GM23338 (cell line): ENCODE data around the gene CCDC91. TPM values are rescaled to one million over a fixed set of nuclear protein-coding genes. Genes with fewer than 3 reads are reported as not detected.
A peak's percentile ranks its signal among the peaks of the same experiment; 100 is the strongest.

Source experiments
- ATAC-seq: fragments of 200-7000 bp; cut with Tn5 transposase; 3 replicates; pipeline ENCODE4 v1.9.1; 2020
- DNase-seq: peaks from one replicate; pipeline ENCODE4 v3.0.0-alpha.2; 2015; ENCODE audit warnings: low spot score
- H2AFZ ChIP-seq: fragments of 200-600 bp; sonication (generic); 2 replicates; pipeline ENCODE4 v1.8.0; 2016; ENCODE audit warnings: antibody characterized with exemption, mild to moderate bottlenecking, moderate library complexity
- H3F3A ChIP-seq: fragments of 200-600 bp; sonication (generic); replicated peaks from 2 replicates; pipeline ENCODE4 v1.8.0; 2017; ENCODE audit warnings: antibody characterized with exemption, mixed run types, low read depth
- H3K27ac ChIP-seq: fragments of 200-600 bp; sonication (generic); 2 replicates; pipeline ENCODE4 v1.6.1; 2016; ENCODE audit warnings: low read depth
- H3K27me3 ChIP-seq: fragments of 200-600 bp; sonication (generic); 2 replicates; pipeline ENCODE4 v1.8.0; 2016; ENCODE audit warnings: mild to moderate bottlenecking, mixed run types, moderate library complexity; ENCODE audit not compliant: insufficient read depth
- H3K36me3 ChIP-seq: fragments of 200-600 bp; sonication (generic); 2 replicates; pipeline ENCODE4 v1.8.0; 2016; ENCODE audit warnings: mild to moderate bottlenecking; ENCODE audit not compliant: insufficient read depth
- H3K4me1 ChIP-seq: fragments of 200-600 bp; sonication (generic); 2 replicates; pipeline ENCODE4 v1.8.0; 2016; ENCODE audit warnings: mild to moderate bottlenecking, moderate library complexity; ENCODE audit not compliant: insufficient read depth
- H3K4me2 ChIP-seq: fragments of 200-600 bp; sonication (generic); 2 replicates; pipeline ENCODE4 v1.7.1; 2017; ENCODE audit warnings: mixed run types
- H3K4me3 ChIP-seq: fragments of 200-600 bp; sonication (generic); 2 replicates; pipeline ENCODE4 v1.6.1; 2016; ENCODE audit warnings: mixed run types
- H3K79me2 ChIP-seq: fragments of 200-600 bp; sonication (generic); replicated peaks from 2 replicates; pipeline ENCODE4 v1.8.0; 2017; ENCODE audit warnings: mild to moderate bottlenecking; ENCODE audit not compliant: insufficient read depth
- H3K9me2 ChIP-seq: fragments of 200-600 bp; sonication (generic); 2 replicates; pipeline ENCODE4 v1.8.0; 2017; ENCODE audit not compliant: insufficient read depth
- H4K20me1 ChIP-seq: fragments of 200-600 bp; sonication (generic); replicated peaks from 2 replicates; pipeline ENCODE4 v1.8.0; 2017; ENCODE audit warnings: mild to moderate bottlenecking; ENCODE audit not compliant: insufficient read depth
- H3K27ac Mint-ChIP-seq: 2 replicates; pipeline ENCODE4 v1.8.0; 2020; ENCODE audit warnings: inconsistent platforms, mild to moderate bottlenecking, moderate library complexity, mixed read lengths
- H3K27me3 Mint-ChIP-seq: 3 replicates; pipeline ENCODE4 v1.8.0; 2022; ENCODE audit warnings: low read depth, mild to moderate bottlenecking, moderate library complexity, mixed read lengths, inconsistent platforms; ENCODE audit not compliant: insufficient read depth, poor library complexity
- H3K36me3 Mint-ChIP-seq: 3 replicates; pipeline ENCODE4 v1.8.0; 2021; ENCODE audit warnings: low read depth, mild to moderate bottlenecking, inconsistent platforms, moderate library complexity, mixed read lengths
- H3K4me1 Mint-ChIP-seq: 3 replicates; pipeline ENCODE4 v1.8.0; 2020; ENCODE audit warnings: mild to moderate bottlenecking, inconsistent platforms, mixed read lengths
- H3K4me3 Mint-ChIP-seq: 3 replicates; pipeline ENCODE4 v1.8.0; 2021; ENCODE audit warnings: moderate library complexity, mild to moderate bottlenecking, inconsistent platforms, mixed read lengths
- H3K9me3 Mint-ChIP-seq: 3 replicates; pipeline ENCODE4 v1.8.0; 2020; ENCODE audit warnings: moderate library complexity, mild to moderate bottlenecking, inconsistent platforms, mixed read lengths
- CTCF ChIP-seq, 2 experiments: fragments of 200-600 bp in 1 of 2; sonication (generic) in 1 of 2; conservative IDR thresholded peaks; 2 replicates each; pipeline versions ENCODE4 v1.5.1 to v1.6.1; 2016 to 2017; ENCODE audit warnings: antibody characterized with exemption in 2 of 2, low read depth in 2 of 2, mild to moderate bottlenecking in 2 of 2, moderate library complexity in 1 of 2
- ZNF114 ChIP-seq: fragments of 250-450 bp; sonication (Bioruptor Pico); IDR thresholded peaks from 2 replicates; pipeline ENCODE4 v1.5.0; 2020; ENCODE audit warnings: mild to moderate bottlenecking, moderate library complexity
- ZNF462 ChIP-seq: fragments of 250-450 bp; sonication (Bioruptor Pico); IDR thresholded peaks from 2 replicates; pipeline ENCODE4 v1.5.0; 2020; ENCODE audit warnings: mild to moderate bottlenecking, moderate library complexity
- polyA plus RNA-seq: library from polyadenylated mRNA; unstranded; fragments of >200 nt; fragmentation: Nextera tagmentation; extraction: Ambion mirVana; gene quantifications from 2 replicates; pipeline ENCODE4 v1.2.1, GENCODE V29; 2016
- total RNA-seq: library from RNA; depleted of rRNA; stranded (reverse); fragments of >200 nt; shearing (Covaris generic); gene quantifications from 2 replicates; pipeline ENCODE4 v1.2.3, GENCODE V29; 2014

CCDC91 gene
- total and polyA plus RNA-seq, 2 experiments from 2014 or later, result 24.7 to 48.7 TPM

GRCh38 chr12:28186500-28186899 lies 3.8 kb upstream of the CCDC91 start:
- Histone ChIP-seq H3K27me3 (no peaks in the 10 kb centered on the region), H3K4me2 (no peak overlapping the region), H3K4me1 (peaks cover 10% of the 10 kb centered on the region; the same call in 1 of the 2 replicates), H3K79me2 (peaks cover 8% of the 10 kb centered on the region), H3K36me3 (no peaks in the 10 kb centered on the region), H2AFZ (peak overlapping the region; percentile 5; the same call in 1 of the 2 replicates), H3K9me2 (peaks cover 3% of the 10 kb centered on the region; the same call in 1 of the 2 replicates), H3K4me3 (no peak overlapping the region), H3K27ac (no peak overlapping the region), H4K20me1 (no peaks in the 10 kb centered on the region), H3F3A (no peaks in the 10 kb centered on the region)
- H3K9me3 Mint-ChIP-seq, result peaks cover 4% of the 10 kb centered on the region; the same call in 1 of the 3 replicates
- no peaks in the 10 kb centered on the region for H3K36me3 Mint-ChIP-seq
- no peak overlapping the region for H3K27ac Mint-ChIP-seq
- peaks cover 7% of the 10 kb centered on the region for H3K4me1 Mint-ChIP-seq
- DNase-seq, result peak; percentile 5
- no peak overlapping the region for H3K4me3 Mint-ChIP-seq
- peaks cover 5% of the 10 kb centered on the region for H3K27me3 Mint-ChIP-seq
- TF ChIP-seq ZNF462 (CRISPR knock-in tag), result no peak
- ATAC-seq, result no peak

GRCh38 chr12:28189784-28190320 lies 404 bp upstream of the CCDC91 start:
- Mint-ChIP-seq H3K4me3 (peak overlapping the region; percentile 93), H3K27me3 (peaks cover 5% of the 10 kb centered on the region), H3K9me3 (peaks cover 12% of the 10 kb centered on the region), H3K4me1 (peaks cover 7% of the 10 kb centered on the region), H3K36me3 (peaks cover 14% of the 10 kb centered on the region), H3K27ac (peak overlapping the region; percentile 96)
- peak; percentile 10 for ATAC-seq
- Histone ChIP-seq H2AFZ (peak overlapping the region; percentile 100), H3K79me2 (peaks cover 41% of the 10 kb centered on the region), H3K4me2 (peak overlapping the region; percentile 98), H3K4me3 (peak overlapping the region; percentile 87), H4K20me1 (no peaks in the 10 kb centered on the region), H3K36me3 (no peaks in the 10 kb centered on the region), H3K4me1 (peaks cover 13% of the 10 kb centered on the region; the same call in 1 of the 2 replicates), H3K27me3 (no peaks in the 10 kb centered on the region), H3K27ac (peak overlapping the region; percentile 81; the same call in 1 of the 2 replicates), H3K9me2 (no peaks in the 10 kb centered on the region), H3F3A (no peaks in the 10 kb centered on the region)
- DNase-seq, result no peak
- TF ChIP-seq ZNF114 (CRISPR knock-in tag) (peak; percentile 47; the same call in 1 of the 2 replicates), CTCF (conservative IDR thresholded peaks at IDR 0.05; ENCODE audit: low read depth in 2 of 2) (no peak)
